Gastrocnemius medialis (tissue), 4 donors: Measurements from ENCODE around the gene OAF.

ENCODE experiments used
- POLR2A ChIP-seq, 2 donors: fragments of 450-650 bp; IDR thresholded peaks; one replicate each; pipeline ENCODE4 v1.6.1; 2017; ENCODE audit warnings: antibody characterized with exemption in 2 of 2, mild to moderate bottlenecking in 2 of 2, moderate library complexity in 2 of 2
- TF ChIP-seq, protein P1 (sequence below), 5 experiments: fragments of 450-650 bp in 3 of 5; fragments of 200-600 bp in 2 of 5; sonication (generic) in 2 of 5; IDR thresholded peaks in 4 of 5; conservative IDR thresholded peaks in 1 of 5; 1 replicate in 4 of 5; 2 replicates in 1 of 5; pipeline ENCODE4 v1.5.1; 2016 to 2019; ENCODE audit warnings: antibody characterized with exemption in 5 of 5, mild to moderate bottlenecking in 3 of 5, moderate library complexity in 3 of 5

DNA sequence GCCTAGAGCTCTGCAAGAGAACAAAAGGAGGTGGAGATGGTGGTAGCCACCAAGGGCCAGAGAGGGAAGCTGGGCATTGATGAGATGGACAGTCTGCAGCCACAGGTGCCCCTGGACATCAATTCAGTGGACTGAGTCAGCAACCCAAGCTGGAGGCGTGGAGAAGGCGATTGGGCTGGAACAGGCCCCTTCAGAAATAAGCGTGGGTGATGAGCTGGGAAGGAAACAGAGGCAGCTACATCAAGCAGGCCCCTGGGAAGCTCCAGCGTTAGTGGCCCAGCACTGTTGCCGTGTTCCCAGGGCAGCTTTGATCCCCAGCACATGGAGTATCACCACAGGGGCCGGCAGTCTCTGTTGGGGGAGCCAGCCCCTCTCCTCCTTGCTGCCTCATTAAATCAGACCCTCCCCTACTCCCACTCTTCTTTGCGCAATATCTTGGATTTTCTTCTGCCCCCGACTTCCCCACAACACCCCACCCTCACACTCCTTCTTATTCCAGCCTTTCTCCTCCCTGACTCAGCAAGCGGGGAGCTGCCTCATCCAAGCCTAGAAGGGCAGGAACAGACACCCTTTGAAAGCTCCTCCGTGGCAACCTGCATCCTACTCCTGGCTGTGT lies 31.7 kb upstream of the OAF start:
- TF ChIP-seq, protein P1, sequence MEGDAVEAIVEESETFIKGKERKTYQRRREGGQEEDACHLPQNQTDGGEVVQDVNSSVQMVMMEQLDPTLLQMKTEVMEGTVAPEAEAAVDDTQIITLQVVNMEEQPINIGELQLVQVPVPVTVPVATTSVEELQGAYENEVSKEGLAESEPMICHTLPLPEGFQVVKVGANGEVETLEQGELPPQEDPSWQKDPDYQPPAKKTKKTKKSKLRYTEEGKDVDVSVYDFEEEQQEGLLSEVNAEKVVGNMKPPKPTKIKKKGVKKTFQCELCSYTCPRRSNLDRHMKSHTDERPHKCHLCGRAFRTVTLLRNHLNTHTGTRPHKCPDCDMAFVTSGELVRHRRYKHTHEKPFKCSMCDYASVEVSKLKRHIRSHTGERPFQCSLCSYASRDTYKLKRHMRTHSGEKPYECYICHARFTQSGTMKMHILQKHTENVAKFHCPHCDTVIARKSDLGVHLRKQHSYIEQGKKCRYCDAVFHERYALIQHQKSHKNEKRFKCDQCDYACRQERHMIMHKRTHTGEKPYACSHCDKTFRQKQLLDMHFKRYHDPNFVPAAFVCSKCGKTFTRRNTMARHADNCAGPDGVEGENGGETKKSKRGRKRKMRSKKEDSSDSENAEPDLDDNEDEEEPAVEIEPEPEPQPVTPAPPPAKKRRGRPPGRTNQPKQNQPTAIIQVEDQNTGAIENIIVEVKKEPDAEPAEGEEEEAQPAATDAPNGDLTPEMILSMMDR (IDR thresholded peaks at IDR 0.05 in 4 of 5, conservative IDR thresholded peaks at IDR 0.05 in 1 of 5): no peak
- TF ChIP-seq POLR2A (IDR thresholded peaks at IDR 0.05): no peak
